Inflammatory macrophage treated with lipopolysaccharide for 4 hours (primary cell): ENCODE data around the gene AHCYL1.
"Not testable (repeated sequence)": the region's sequence is repeated elsewhere in the genome, so short reads cannot be mapped to it uniquely, and the experiment has no call there.

Experiments
- DNase-seq: peaks from one replicate; pipeline ENCODE4 v3.0.0-alpha.2; 2020

The AHCYL1 gene

DNA sequence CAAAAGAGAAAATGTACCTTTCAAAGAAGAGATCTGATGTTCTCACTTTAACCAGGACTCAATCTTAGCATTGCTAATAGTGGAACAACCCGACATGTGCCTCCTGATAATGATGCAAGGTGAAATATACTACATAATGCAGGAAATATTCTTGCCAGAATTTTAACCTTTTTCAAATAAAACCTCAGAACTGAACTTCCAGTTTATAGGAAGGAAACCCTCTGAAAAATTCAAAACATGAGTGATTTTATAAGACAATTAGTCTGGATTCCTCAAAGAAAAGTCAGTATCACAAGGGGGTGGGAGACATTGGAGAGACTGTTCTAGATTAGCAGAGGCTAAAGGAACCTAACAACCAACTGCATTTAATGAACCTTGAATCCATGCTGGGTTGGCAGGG, 18.1 kb downstream of the AHCYL1 start:
- peak; percentile 21 for DNase-seq

DNA sequence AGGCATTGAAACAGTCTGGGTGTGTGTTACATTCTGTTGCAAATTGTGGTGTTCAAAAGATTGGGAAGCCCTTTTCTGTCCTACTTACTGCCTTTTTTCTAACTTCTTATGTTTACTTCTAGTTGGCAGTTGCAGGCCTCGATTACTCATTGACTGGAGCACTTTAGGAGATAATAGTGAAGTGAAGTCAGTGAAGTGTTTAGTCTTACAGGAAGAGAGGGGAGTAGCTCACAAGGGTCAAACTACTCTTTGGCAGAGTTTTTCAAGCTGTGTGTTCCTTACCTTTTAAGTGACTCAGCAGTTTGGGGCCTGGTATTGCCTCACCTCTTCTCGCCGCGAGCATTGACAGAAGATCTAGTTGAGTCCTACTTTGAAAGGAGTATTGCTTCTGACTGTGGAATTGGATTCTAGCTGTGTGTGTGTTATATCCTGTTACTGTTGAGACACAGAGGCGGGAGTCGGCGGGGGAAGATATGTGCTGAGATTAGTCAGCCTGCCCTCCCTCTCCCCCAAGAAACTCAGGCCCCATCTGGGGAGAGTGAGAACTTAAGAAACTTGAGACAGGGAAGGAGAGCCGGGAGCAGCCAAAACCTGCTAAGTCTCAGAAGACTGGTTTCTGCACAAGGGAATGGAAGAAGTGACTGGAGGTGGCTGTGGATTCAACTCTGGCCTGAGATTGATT, 19.3 kb downstream of the AHCYL1 start:
- DNase-seq = peak; percentile 82

- DNase-seq = no peak
Observed at GRCh38 chr1:110004583-110004982, 20.0 kb downstream of the AHCYL1 start.

- no peak for DNase-seq
Observed at GRCh38 chr1:110005971-110006370, 21.4 kb downstream of the AHCYL1 start.

- DNase-seq = no peak
Observed at GRCh38 chr1:110006516-110006915, 22.0 kb downstream of the AHCYL1 start.

DNA sequence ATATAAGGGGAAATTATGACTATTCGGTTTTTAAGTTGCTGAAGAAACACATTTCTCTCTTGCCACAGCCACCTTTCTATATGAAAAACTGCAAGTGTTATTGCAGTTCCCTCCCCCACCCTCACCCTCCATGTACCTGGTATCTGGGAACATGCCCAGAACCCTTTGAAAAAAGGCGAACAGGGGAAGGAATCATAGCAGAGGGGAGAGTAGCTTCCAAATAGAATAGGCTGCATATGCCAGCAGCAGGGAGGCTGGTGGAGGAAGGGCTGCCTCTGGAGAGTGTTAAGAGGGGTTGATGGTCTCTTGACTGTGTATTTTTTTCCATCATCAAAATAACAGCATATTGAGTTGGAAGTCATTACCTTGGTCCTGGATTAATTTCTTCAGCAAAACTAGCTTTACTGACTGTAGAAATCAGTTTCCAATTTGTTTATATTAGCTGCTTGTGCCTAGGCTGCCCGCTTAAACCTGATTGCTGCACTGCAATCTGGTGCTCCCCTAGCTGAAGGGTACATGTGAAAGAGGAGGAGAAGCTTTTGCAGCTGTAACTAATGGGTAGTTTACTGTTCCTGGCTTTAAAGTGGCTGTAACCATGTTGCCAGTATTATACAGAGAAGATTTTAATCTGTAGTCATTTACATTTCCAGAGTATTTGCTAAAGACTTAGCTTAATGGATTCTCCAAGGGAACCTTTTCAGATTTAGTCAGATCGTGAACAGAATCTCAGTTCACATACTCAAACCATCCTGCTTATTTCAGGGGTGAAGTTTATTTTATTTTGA, 22.7 kb downstream of the AHCYL1 start:
- DNase-seq = no peak

DNA sequence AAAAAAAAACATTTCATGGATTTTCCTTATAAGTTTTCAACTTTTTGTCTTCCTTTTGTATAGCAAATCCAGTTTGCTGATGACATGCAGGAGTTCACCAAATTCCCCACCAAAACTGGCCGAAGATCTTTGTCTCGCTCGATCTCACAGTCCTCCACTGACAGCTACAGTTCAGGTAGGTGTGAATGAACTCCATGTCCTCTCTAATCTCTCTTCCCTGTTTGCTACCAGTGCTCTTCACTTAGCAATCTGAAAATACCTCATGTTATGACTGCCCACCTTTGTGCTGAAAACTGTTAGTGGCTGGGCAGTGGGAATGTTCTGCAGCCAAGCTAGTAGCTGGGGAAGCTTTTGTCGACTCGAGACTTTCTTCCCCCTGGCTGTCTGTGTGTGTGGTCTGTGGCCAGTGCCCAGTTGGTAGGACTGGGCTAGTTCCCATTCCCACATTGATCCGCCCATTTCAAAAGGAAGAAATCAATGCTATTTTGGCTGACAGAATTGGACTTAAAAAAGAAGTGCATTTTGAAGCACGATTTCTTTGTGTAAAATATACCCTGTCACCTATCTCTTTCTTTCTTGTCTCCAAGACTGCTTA, 24.5 kb downstream of the AHCYL1 start:
- DNase-seq = no peak

- DNase-seq = peak; percentile 90
Observed at GRCh38 chr1:110011527-110012041, 27.0 kb downstream of the AHCYL1 start.

GRCh38 chr1:110012100-110012780, 27.7 kb downstream of the AHCYL1 start:
- DNase-seq = peak; percentile 82

- no peak for DNase-seq
Observed at GRCh38 chr1:110017792-110018191, 33.2 kb downstream of the AHCYL1 start.

- no peak for DNase-seq
Observed at GRCh38 chr1:110018396-110018795, 33.8 kb downstream of the AHCYL1 start.

- DNase-seq = no peak
Observed at GRCh38 chr1:110019770-110020169, 35.2 kb downstream of the AHCYL1 start.

DNA sequence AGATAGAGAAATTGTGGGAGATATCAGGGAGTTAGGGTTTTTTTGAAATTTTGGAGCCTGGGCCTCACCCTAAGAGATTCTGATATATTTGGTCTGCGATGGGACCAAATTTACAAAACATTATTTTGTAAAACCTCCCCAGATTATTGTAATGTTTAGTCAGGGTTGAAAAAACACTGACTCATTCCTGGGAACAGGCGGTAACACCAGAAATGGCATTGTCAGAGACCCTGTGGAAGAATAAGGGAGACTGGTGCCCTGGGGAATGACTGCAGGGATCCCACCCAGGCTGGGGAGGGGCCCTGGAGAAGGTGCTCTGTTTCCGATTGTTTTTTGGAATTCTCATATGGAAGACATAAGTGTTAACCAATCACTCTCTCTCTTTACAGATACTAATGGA, 36.7 kb downstream of the AHCYL1 start:
- DNase-seq = no peak

DNA sequence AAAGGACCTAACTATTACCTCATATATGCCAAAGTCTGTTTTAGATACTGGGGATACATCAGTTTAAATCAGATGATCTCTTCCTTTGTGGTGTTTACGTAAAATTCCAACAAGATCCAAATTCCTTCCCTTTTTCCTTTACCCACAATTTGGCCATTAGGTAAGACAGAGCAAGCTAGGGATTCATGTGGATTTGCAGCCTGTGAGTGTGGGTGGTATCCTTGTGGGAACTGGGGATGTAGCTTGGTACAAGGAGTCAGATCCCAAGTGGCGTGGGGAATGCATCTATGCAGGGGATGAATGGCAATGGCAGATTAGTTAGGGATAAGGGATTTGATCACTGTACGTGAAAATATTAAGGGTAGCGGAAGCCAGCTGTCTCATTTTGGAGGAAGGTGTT, 40.0 kb downstream of the AHCYL1 start:
- no peak for DNase-seq

GRCh38 chr1:110030687-110031086, 46.1 kb downstream of the AHCYL1 start:
- not testable (repeated sequence) for DNase-seq

- no peak for DNase-seq
Observed at GRCh38 chr1:110032327-110032726, 47.8 kb downstream of the AHCYL1 start.

DNA sequence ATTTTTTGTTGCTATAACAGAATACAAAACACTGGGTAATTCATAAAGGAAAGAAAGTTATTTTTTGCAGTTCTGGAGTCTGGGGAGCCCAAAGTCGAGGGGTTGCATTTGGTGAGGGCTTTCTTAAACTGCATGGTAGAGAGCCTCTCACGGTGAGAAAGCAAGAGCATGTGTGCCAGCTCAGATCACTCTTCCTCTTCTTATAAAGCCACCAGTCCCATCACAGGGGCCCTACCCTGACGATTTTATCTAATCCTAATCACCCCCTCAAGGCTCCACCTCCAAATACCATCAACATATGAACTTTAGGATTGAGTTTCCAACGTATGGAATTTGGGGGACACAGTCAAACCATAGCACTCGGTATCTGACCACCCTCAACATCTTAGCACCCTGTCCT, 48.9 kb downstream of the AHCYL1 start:
- no peak for DNase-seq

DNA sequence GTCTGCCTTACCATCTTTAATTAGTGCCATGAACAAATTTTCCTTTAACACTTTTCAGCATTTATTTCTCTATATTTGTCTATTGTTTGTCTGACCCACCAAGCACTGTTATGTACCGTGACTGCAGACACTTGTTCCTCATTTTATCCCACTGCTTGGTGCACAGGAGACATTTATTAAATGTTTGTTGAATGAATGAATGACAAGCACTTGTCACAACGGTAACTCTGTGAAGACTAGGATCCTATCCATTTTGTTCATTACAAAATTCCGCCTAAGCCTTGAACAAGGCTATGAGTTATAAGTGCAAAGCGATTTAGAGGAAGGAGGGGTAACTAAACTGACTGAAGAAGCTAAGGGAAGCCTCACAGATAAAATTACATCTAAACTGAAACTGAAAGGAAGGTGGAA, 49.5 kb downstream of the AHCYL1 start:
- DNase-seq = no peak

GRCh38 chr1:110034451-110035235, 50.1 kb downstream of the AHCYL1 start, which contains the start of gene STRIP1:
TSS of gene STRIP1 (plus strand) at chr1:110034624. CDS start at chr1:110034638, 14 bp downstream.
- peak; percentile 98 for DNase-seq

DNA sequence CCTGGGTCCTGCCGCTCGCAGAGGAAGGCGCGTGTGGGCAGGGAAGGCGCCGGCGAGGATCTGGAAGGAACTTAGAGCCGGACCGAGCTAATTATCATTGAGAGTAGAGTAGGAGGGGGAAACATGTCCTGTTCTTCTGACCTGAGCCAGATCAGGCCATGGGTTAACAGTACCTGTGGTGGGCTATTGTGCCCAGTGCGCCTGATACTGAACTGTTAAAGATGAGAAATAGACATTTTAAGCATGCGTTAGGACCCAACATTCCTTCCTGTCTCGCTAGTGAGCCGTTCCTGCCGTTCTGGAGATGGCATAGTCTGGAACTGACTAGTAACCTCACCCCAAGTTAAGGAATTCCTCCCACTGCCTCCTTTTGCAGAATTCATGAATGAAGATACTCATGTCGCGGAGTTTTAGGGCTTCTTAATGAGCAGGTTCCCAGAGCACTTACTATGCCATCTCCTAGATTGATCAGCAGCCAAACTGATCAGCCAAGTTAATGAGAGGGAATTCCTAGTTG, 50.7 kb downstream of the AHCYL1 start:
- no peak for DNase-seq

GRCh38 chr1:110038271-110038670, 53.7 kb downstream of the AHCYL1 start:
- no peak for DNase-seq

- DNase-seq = no peak
Observed at GRCh38 chr1:110039641-110040040, 55.1 kb downstream of the AHCYL1 start.
